NCI-H1694 (cell line): Measurements from ENCODE around the gene POLD3.

Experiments
- DNase-seq: peaks from one replicate; lab custom pipeline; 2025; lab: John Stamatoyannopoulos, UW

POLD3 gene

DNA sequence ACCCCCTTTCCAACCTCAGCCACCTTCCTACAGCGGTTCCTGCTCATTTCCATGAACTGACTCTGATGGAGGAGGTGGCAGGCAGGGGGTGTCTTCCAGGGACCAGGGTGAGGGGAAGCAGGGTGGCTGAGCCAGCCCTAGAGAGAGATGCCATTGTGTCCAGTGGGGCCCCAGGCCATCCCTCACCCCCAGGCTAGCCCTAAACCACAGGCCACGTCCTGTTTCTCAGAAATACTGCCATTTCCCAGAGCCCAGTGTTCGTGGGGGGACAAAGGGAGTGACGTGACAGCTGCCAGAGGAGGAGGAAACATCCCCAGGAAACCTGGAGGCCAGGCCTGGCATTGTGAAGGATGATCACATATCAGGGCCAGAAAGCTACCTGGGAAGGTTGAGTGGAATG, 99.4 kb downstream of the POLD3 start:
- DNase-seq: no peak
